NOMO-1 treated with dmso at 0.1 percent for 144 hours (cell line): ENCODE data around the gene MPZL3.
A peak's percentile ranks its signal among the peaks of the same experiment; 100 is the strongest.

Source experiments
- DNase-seq: peaks from one replicate; lab custom pipeline; 2025; ENCODE audit not compliant: unreplicated experiment; lab: John Stamatoyannopoulos, UW

MPZL3 gene

GRCh38 chr11:118214210-118214914 is 37.8 kb downstream of the MPZL3 start:
- peak; percentile 89 for DNase-seq

GRCh38 chr11:118213781-118214180 is 38.4 kb downstream of the MPZL3 start:
- no peak for DNase-seq

- DNase-seq = no peak
Measured at GRCh38 chr11:118213201-118213600, 39.0 kb downstream of the MPZL3 start.

GRCh38 chr11:118212781-118213191 is 39.4 kb downstream of the MPZL3 start:
- no peak for DNase-seq

GRCh38 chr11:118212131-118212725 is 39.9 kb downstream of the MPZL3 start:
- peak; percentile 57 for DNase-seq

GRCh38 chr11:118211006-118211405 is 41.2 kb downstream of the MPZL3 start:
- no peak for DNase-seq

DNA sequence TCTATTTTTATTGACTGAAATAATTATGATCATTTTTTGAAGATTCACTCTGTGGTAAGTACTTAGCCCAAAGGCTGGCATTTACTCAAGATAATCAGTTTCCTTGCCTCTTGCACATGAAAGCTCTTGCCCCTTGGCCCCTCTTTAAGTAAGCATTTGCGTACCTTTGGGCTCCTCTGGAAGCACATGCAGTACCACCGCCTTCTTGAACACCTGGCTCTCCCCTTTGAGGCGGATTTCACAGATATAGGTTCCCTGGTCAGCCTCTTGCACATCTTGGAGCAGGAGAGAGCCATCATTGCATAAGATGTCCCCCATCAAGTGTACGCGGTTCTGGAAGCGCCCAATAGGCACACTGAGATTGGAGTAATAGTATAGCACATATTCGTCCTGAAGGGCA is 41.8 kb downstream of the MPZL3 start:
- no peak for DNase-seq

DNA sequence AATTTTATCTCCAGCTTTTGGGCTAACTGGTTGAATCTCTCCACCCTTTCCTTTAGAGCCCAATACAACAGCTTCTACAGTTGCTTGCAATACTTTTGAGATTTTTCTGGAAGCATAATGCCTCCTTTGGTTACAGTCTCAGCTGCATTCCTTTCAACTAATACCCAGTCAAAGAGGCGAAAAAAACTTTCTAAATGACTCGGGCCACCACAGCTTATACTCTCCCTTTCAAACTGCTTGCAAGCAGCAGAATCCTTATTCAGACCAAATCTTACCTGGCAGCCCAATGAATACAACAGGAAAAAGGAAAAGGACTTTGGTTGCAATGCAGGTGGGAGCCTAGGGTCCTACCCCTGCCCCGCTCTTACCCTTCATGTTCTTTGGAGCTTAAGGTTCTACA is 43.1 kb downstream of the MPZL3 start:
- DNase-seq = no peak

- DNase-seq = no peak
Measured at GRCh38 chr11:118207079-118207478, 45.1 kb downstream of the MPZL3 start.

DNA sequence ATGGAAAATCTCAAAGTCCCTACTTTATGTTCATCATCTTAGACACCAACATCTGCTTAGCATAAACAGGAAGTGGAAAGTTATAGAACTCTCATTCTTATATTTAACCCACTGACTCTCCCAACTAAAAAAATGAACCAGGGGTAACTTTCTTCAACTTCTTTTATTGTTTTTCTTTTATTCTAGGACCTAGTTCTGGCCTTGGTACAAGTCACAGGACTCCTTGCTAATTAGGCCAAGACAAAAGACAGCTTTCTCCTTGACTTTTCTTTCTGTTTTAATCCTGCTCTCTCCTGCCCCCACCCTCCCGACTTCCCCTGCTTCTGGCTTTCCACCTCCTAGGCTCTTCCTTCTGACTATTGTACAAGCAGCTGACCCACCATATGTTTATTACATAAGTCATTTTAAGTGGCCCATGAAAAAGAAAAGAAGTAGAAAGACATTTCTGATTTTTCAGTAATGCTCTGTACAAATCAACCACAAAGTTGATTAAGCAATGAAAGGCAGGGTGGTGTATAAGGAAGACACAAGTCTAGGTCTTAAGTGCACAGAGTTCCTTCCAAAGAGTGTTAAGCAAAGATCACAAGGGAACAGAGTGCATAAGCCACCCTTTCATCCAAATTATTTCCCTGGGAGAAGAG is 45.7 kb downstream of the MPZL3 start:
- DNase-seq = peak; percentile 60

GRCh38 chr11:118205606-118206378 is 46.4 kb downstream of the MPZL3 start:
- no peak for DNase-seq

- no peak for DNase-seq
Measured at GRCh38 chr11:118202599-118203422, 49.4 kb downstream of the MPZL3 start.

DNA sequence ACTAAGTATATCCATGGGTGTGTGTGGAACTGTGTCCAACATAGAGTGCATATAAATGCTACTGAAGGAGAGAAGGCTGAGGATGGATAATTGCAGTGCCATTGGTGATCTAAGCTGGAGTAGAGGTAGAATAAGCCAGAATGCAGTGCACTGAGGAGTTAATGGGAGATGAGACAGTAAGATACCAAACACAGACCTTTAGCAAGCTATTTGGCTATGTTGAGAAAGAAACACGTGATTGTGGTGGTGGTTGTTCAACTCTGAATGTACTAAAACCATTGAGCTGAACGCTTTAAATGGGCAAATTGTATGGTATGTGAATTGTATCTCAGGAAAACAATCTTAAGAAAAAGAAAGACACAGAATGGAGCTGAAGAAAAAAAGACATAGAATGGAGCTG is 50.2 kb downstream of the MPZL3 start:
- DNase-seq = no peak

DNA sequence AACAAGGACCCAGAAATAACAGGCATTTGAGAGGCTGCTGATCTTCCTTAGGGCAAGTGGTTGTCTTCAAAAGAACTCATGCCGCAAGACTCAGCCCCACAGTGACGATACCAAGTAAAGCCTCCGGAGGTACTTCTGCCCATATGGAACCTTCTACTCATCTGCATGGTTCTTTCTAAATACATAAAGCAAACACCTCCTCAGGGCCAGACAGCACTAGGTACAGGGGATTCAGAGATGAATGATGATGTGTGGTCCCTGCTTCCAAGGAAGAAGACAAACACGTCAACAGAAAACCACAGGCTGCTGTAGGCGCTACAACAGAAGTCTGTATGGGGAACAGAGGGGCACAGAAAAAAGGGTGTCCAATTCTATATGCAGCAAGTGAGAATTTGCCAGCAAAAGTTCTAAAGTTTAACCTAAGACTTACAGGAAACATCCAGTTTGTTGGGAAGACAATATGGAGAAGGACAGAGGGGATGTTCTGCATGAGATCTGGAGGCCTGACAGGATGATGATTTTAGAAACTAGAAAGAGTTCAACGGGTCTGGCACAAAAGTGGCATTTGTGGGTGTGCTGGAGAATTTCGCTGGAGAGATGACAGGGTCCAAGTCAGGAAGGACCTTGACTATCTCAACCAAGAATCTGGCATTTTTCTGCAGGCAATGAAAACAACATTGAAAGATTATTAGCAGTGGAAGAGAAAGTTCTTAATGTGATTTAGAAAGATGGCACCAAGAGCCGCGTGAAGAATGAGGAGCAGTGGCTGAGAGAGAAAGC is 51.1 kb downstream of the MPZL3 start:
- no peak for DNase-seq

- no peak for DNase-seq
Measured at GRCh38 chr11:118200497-118200896, 51.7 kb downstream of the MPZL3 start.

- no peak for DNase-seq
Measured at GRCh38 chr11:118199135-118199534, 53.0 kb downstream of the MPZL3 start.

DNA sequence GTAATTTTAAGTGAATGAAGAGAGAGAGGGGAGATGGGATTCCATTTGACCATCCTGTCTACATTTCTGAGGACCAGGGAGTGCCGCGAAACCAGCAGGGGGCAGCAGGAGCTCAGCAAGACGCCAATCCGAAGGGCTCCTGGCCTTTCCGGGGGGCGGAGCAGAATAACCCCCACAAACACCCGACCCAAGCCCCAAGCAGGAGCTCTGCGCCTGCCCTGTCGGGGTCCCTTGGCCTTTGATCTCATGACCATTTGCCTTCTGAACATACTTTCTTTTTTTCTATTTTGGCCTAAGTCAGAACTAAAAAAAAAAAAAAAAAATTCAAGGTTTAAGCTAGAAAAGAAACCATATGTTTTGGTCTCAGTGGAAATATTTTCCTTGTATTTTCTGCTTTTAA is 53.8 kb downstream of the MPZL3 start:
- peak; percentile 49 for DNase-seq

- DNase-seq = no peak
Measured at GRCh38 chr11:118194835-118195627, 57.1 kb downstream of the MPZL3 start.

DNA sequence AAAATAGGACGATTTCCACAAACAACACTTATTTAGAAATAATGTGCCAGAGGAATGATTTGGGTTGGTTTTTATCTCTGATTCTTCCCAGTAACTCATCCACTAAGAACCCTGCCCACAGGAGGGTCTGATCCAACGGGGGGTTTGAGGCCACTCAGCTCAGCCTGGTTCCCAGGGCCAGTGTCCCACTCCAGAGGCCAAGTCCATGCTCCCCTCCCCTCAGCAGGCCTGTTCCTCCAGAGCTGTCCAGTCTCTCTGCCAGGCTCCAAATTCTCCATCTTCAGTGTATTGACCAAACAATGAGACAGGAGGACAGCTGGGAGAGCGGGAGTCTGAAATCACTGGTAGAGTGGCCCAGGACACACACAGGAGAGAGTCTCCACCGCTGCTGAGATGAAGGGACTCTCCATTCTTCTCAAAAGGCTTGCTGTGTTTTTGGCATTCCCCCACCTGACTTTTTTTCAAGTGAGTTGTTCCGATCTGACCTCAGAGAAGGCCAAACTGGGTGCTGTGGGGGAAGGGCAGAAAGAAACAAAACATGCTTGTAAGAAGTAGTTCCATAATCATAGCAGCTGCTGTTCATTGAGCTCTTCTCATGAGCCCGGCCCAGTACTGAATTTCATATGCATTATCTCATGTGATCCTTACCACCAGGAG is 58.1 kb downstream of the MPZL3 start:
- DNase-seq = no peak
